HG02970 (cell line): ENCODE results near the gene GCA.

ENCODE experiments used
- ATAC-seq: cut with Tn5 transposase; IDR thresholded peaks from one replicate; pipeline ENCODE4 v1.9.1; 2021; ENCODE audit warnings: mild to moderate bottlenecking, moderate library complexity, moderate number of reproducible peaks; ENCODE audit not compliant: unreplicated experiment, low FRiP score

The GCA gene

GRCh38 chr2:162327134-162327769 is 16.7 kb upstream of the GCA start:
- ATAC-seq, result no peak

GRCh38 chr2:162327806-162328205 is 16.1 kb upstream of the GCA start:
- no peak for ATAC-seq

GRCh38 chr2:162328424-162329157 is 15.3 kb upstream of the GCA start:
- peak; percentile 78 for ATAC-seq

DNA sequence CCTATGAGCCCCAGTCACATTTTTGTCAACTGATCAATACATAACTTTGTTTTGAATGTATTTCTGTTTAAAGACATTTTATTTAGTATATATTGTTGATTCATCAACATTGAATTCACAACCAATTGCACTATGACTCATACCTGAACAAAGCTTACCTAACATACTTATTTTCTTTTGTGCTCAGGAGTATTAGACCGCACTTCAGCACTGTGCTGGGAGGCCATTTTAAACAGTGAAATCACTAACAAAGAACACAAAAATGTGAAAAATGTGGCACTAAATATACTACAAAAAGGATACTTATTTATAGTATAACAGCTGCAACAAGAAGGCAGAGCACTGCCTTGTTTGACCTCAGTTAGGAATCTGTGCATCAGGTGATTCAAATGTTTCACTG is 13.1 kb upstream of the GCA start:
- no peak for ATAC-seq

DNA sequence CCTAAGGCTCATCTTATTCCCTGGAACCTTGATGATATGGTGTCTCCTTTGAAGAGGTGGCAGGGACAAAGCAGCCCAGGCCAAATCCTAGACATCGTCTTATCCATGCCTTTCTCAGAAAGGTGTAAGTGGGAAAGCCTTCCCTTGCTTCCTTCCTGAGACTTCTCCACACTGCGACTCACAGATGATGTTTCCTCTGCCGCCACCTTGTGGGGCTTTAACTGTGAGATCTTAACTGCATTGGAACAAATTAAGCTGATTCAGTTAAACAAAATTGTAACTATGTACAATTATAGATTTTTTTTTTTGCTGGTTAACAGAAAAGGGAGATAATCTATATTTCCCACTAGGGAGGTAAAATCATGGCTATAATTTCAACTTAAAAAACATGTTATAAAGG is 10.0 kb upstream of the GCA start:
- no peak for ATAC-seq

DNA sequence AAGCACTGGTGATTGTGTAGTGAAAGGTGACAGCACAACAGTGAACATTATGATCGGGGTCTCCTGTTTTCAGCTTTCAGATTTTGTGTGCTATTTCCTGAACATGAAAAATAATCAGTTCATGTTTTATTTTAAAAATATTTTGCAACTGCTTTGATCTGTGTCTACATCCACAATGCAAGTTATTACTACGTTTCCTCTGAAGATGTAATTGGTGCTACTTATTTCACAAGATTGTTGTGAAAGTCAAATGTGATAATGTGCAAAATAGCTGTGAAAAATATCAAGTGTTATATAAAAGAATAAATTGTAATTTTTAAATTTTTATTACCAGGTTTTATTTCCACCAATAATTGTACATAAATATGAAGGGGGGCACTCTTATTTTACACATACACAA is 6.1 kb upstream of the GCA start:
- no peak for ATAC-seq

- ATAC-seq, result no peak
These were observed 3.1 kb upstream of the GCA start for GRCh38 chr2:162340822-162341221.

DNA sequence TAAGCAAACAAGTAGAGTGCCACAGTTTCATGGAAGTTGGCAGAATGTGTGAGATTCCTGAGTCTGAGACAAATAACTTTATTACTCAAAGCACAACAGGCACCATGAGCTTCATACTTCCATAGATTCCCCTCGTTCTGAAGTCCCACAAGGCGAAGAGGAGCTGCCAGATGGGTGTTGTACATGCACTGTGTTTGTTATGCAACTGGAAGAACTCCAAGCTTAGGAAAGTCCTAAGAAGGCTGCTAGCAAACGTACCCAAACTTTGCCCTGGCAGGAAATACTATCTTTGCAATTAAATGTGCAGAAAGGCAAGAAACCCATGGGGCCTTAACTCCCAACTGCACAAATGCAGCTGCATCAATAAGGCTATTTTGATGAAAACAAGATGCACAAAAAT is 1.6 kb upstream of the GCA start:
- ATAC-seq, result no peak

- no peak for ATAC-seq
These were observed 1.1 kb upstream of the GCA start for GRCh38 chr2:162342841-162343240.

DNA sequence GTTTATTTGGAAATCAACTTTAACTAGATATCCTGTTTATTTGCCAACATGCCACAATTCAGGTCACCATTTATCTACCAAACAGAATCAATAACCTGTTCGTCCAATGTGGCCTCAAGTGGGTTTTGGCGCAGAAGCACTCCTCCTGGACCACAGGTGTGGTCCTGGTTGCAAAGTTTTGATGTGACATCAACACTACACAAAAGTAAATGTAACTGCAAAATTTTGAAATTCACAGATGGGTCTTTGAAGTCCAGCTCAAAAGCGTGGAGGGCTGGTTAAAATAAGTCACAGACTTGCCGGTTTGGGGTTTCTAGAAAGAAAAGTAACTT is 474 bp upstream of the GCA start:
- no peak for ATAC-seq

GRCh38 chr2:162344617-162344950 is 652 bp downstream of the GCA start:
- ATAC-seq, result no peak

DNA sequence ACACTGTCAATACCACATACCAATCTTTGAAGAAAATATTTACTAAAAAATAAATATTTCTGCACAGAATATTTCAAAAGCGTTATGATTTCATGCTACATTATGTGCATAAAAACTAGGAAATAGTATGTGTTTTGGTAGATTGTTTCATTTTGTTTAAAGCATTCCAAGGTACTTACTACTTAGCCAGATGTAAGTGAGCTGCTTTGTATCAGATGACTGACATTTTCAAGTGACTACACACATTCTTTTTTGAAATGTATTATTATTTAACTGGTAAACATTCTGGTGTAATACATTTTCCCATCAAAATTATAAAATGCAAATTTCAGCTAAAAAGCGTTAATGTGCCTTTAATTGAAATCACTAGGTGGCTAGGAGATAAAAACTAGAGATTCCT is 21.5 kb downstream of the GCA start:
- ATAC-seq, result no peak

DNA sequence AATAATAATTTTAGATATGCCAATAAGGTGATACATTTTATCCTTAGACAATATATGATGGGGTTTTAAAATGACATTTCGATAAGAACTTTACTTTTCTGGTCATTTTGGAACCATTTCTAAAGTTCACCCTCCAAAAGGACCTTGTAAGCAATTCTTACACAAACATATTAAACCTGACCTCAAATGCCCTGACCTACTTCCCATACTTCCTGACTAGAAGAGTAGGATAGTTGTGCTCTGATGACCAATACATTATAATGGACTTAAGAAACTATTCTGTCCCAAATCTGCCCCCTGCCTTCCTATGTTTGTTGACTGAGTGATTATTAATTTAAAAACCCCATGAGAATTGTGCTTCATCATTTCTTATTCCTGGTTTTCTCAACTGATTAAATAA is 24.6 kb downstream of the GCA start:
- no peak for ATAC-seq

DNA sequence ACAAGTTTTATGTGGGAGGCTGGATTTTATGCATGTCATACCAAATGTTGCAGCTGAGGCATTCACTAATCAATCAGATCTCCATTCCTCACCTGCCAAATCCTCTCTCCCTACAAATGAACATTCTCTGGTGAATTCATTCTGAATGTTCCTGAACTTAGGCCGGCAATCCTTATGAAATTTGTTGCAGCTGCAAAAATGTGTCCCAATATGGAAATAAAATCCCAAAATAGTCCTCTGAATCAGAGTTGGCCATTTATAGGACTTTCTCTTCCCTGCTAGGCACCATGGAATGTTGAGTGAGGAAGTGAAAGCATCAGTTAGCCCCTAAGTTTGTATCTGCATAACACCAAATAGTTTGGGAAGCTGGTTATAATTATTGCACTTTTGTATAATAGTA is 25.6 kb downstream of the GCA start:
- ATAC-seq, result no peak

DNA sequence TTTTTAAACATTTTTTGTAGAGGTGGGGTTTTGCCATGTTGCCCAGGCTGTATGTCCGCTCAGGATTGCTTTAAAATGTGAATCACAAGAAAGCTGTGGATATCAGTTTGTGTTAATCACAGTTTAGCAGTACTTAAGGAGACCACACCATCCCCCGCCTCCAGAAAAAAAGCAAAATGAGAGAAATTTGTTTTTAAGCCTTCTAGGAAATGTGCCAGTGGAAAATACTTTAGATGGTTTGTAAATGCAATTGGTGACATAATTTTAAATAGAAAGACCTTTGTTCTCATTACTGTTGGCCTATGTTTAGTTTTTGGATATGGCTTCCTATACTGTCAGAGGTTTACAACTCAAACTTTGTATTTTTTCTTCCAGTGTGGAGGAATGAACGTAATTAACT is 27.0 kb downstream of the GCA start:
- no peak for ATAC-seq

- ATAC-seq, result no peak
These were observed 28.9 kb downstream of the GCA start for GRCh38 chr2:162372818-162373217.

- ATAC-seq, result no peak
These were observed 36.0 kb downstream of the GCA start for GRCh38 chr2:162379719-162380580.

GRCh38 chr2:162381851-162382250 is 37.9 kb downstream of the GCA start:
- ATAC-seq, result no peak

DNA sequence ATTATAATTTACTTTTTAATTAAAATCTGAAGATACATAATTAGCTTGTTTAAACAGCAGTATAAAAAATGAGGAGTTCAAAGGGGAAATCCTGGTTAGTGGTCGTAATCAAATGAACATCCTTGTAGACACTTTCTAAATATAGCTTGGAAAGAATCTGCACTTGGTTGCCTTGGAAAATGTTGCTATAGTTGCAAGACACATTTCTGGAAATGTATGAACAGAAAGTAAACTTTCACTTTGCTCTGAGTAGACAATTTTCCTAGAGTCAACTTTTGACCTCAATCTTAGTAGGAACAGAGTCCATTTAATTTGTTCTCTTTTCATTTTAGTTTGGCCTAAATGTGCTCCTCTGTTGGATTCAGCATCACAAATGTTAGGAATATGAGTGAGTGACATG is 38.3 kb downstream of the GCA start:
- no peak for ATAC-seq

GRCh38 chr2:162385536-162385935 is 41.6 kb downstream of the GCA start:
- ATAC-seq, result no peak

DNA sequence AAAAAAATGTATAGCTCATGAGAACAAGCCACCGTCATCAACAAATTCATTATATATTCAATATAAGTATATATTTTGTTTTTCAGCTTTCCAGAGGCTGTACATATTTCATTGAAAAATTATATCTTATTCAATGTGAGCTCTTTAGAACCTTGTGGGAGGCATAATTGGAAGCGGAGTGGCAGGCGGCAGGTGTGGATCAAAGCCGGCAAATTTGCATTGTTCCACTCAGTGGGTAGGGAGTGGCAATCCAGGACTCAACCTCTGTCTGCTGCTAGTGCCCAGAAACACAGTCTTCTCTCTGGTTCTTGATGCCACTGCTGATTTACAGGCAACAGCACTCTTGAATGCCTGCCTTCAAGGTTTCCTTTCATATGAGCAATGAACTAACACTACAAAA is 46.9 kb downstream of the GCA start:
- no peak for ATAC-seq

DNA sequence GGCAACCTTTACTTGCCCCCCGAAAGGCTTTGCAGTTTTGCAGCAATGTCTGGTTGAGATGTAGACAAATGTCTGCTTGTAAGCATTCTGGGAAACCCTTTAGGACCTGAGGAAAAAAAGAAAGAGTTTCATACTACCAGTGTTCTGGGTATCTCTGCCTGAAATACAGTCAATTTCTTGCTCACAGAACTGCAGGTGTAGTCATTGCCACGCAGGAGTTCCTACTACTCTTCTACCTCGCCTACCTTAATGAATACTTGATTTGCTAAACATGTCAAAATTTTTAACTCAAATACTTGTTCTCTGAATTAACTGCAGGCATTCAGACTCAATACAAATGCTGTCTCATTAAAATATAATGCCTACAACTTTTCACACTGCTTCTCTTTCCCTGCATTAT is 56.4 kb downstream of the GCA start:
- ATAC-seq, result no peak
